Tibial artery (tissue), 4 donors: Measurements from ENCODE around the gene NOL9.

Source experiments
- DNase-seq, 2 donors: peaks; one replicate each; pipeline ENCODE4 v3.0.0-alpha.2; 2019
- H3K27ac ChIP-seq, 2 donors: fragments of 200-600 bp; sonication (generic) in 1 of 2; 1 replicate in 1 of 2; 2 replicates in 1 of 2; pipeline ENCODE4 v1.5.1; 2018 to 2019; ENCODE audit warnings: mild to moderate bottlenecking in 1 of 2
- H3K27me3 ChIP-seq, 2 donors: fragments of 200-600 bp; sonication (generic) in 1 of 2; one replicate each; pipeline versions ENCODE4 v1.5.1 to v1.6.0; 2016 to 2019
- H3K36me3 ChIP-seq, 3 donors: fragments of 200-600 bp; sonication (generic) in 2 of 3; one replicate each; pipeline ENCODE4 v1.5.1; 2016 to 2019; ENCODE audit warnings: mild to moderate bottlenecking in 2 of 3
- H3K4me1 ChIP-seq, 4 donors: fragments of 200-600 bp; sonication (generic) in 2 of 4; 1 replicate in 3 of 4; 2 replicates in 1 of 4; pipeline ENCODE4 v1.5.1; 2016 to 2019
- H3K4me3 ChIP-seq, 2 donors: fragments of 200-600 bp; sonication (generic) in 1 of 2; 1 replicate in 1 of 2; 2 replicates in 1 of 2; pipeline ENCODE4 v1.5.1; 2018 to 2019; ENCODE audit warnings: mild to moderate bottlenecking in 2 of 2
- H3K9me3 ChIP-seq, 3 donors: fragments of 200-600 bp; sonication (generic) in 1 of 3; one replicate each; pipeline ENCODE4 v1.5.1; 2016 to 2019
- intact Hi-C: fragments of 100-400 bp; cut with DNase I; formaldehyde crosslinking; loops from one replicate; pipeline ENCODE4 v1.15.0; 2023; ENCODE audit warnings: low total_unique reads
- TF ChIP-seq, protein P1 (sequence below), 2 experiments: fragments of 200-600 bp in 1 of 2; fragments of 450-650 bp in 1 of 2; IDR thresholded peaks; one replicate each; pipeline ENCODE4 v1.5.1; 2017 to 2019; ENCODE audit warnings: antibody characterized with exemption in 2 of 2, mild to moderate bottlenecking in 1 of 2, moderate library complexity in 1 of 2

Gene NOL9

DNA sequence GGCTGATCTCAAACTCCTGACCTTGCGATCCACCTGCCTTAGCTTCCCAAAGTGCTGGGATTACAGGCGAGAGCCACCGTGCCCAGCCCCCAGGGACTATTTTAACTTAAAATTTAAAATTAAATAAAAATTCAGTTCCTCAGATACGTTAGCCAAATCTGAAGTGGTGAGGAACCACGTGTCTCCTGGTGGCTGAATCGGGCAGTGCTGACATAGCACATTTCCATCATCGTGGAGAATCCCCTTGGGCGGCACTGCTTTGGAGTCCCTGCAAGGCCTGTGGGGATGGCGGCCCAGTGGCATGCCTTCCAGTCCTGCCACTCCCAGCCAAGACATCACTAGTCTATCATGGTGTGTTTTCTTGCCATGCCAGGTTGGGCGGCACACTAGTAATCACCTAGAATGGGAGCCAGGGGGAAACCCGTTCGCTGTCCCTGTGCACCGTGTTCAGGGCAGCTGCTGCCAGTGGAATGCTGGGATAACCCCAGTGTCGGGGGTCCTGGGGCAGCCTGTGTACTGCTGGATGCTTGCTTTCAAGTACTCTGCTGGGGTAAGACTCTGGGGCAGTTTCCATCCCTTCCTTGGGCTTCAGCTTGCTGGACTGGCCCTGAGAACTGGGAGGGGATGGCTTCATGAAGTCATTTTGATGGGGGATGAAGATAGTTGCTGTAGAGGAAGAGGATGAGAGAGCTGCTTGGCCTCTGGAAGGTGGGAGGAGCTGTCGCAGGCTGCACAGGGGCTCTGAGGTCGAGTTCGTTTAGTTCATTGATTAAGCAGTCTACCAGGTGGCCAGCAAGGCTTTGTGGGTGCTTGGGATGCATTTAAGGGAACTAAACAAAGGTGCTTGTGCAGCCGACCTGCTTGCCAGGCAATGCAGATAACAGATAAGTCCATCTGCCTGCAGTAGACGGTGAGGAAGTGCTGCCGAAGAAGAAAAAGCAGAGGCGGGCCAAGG, 30.1 kb upstream of the NOL9 start:
- H3K4me1 ChIP-seq = peaks cover 4 to 72% (median 63%) of the 10 kb centered on the region in 4 donors
- TF ChIP-seq, protein P1, sequence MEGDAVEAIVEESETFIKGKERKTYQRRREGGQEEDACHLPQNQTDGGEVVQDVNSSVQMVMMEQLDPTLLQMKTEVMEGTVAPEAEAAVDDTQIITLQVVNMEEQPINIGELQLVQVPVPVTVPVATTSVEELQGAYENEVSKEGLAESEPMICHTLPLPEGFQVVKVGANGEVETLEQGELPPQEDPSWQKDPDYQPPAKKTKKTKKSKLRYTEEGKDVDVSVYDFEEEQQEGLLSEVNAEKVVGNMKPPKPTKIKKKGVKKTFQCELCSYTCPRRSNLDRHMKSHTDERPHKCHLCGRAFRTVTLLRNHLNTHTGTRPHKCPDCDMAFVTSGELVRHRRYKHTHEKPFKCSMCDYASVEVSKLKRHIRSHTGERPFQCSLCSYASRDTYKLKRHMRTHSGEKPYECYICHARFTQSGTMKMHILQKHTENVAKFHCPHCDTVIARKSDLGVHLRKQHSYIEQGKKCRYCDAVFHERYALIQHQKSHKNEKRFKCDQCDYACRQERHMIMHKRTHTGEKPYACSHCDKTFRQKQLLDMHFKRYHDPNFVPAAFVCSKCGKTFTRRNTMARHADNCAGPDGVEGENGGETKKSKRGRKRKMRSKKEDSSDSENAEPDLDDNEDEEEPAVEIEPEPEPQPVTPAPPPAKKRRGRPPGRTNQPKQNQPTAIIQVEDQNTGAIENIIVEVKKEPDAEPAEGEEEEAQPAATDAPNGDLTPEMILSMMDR (IDR thresholded peaks at IDR 0.05) = peak; percentile 8 to 20
- peaks cover 16 to 36% (median 23%) of the 10 kb centered on the region in 3 donors for H3K36me3 ChIP-seq
- no peaks in the 10 kb centered on the region for H3K9me3 ChIP-seq
- DNase-seq = no peak
- intact Hi-C loops = loop anchor here (10.0 kb wide), 1 partner anchor 50 kb away; no protein-coding TSS in a partner anchor
- H3K27me3 ChIP-seq = no peaks in the 10 kb centered on the region
- no peak overlapping the region for H3K4me3 ChIP-seq
- no peak overlapping the region for H3K27ac ChIP-seq

DNA sequence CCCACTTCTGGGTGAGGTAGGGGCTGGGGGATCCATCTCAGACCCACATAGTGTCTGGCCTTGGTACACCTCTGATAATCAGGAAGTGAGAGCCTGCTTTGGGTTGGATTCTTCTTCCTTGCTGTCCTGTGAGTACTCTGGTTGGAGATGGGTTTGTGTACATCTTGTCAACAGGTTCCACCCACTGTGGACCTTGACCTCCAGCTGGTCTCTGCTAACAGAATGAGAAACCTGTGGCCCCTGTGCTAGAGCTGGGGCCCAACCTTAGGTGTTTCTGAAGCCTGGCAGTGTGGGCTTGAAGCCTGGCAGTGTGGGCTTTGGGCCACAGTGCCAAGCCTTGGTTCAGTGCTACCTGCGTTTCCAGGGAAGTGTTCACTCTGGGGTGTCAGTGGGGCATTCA, 28.1 kb upstream of the NOL9 start:
- Histone ChIP-seq H3K27ac (no peak overlapping the region), H3K27me3 (no peaks in the 10 kb centered on the region), H3K36me3 (peaks cover 0 to 15% (median 3%) of the 10 kb centered on the region in 3 donors), H3K4me3 (no peak overlapping the region), H3K9me3 (no peaks in the 10 kb centered on the region), H3K4me1 (peaks cover 8 to 61% (median 50%) of the 10 kb centered on the region in 4 donors)
- no peak for DNase-seq
- intact Hi-C loops = loop anchor here (10.0 kb wide), 1 partner anchor 52 kb away; no protein-coding TSS in a partner anchor
- TF ChIP-seq, protein P1 (IDR thresholded peaks at IDR 0.05) = no peak

GRCh38 chr1:6581561-6582305, 27.4 kb upstream of the NOL9 start:
- Histone ChIP-seq H3K27ac (peak overlapping the region; percentile 95 to 96), H3K4me1 (peaks cover 8 to 55% (median 43%) of the 10 kb centered on the region in 4 donors), H3K9me3 (no peaks in the 10 kb centered on the region), H3K4me3 (no peak overlapping the region), H3K27me3 (no peaks in the 10 kb centered on the region), H3K36me3 (peaks cover 0 to 13% (median 0%) of the 10 kb centered on the region in 3 donors)
- no peak for DNase-seq
- intact Hi-C loops = loop anchor here (10.0 kb wide), 1 partner anchor 53 kb away; no protein-coding TSS in a partner anchor
- TF ChIP-seq, protein P1 (IDR thresholded peaks at IDR 0.05) = no peak

DNA sequence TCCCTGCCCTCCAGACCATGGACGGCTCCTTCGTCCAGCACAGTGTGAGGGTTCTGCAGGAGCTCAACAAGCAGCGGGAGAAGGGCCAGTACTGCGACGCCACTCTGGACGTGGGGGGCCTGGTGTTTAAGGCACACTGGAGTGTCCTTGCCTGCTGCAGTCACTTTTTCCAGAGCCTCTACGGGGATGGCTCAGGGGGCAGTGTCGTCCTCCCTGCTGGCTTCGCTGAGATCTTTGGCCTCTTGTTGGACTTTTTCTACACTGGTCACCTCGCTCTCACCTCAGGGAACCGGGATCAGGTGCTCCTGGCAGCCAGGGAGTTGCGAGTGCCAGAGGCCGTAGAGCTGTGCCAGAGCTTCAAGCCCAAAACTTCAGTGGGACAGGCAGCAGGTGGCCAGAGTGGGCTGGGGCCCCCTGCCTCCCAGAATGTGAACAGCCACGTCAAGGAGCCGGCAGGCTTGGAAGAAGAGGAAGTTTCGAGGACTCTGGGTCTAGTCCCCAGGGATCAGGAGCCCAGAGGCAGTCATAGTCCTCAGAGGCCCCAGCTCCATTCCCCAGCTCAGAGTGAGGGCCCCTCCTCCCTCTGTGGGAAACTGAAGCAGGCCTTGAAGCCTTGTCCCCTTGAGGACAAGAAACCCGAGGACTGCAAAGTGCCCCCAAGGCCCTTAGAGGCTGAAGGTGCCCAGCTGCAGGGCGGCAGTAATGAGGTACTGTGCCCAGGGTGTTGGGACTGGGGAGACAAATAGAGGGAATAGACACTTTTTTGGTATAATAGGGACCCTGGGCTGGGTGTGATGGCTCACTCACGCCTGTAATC, 26.5 kb upstream of the NOL9 start:
- Histone ChIP-seq H3K27me3 (no peaks in the 10 kb centered on the region), H3K27ac (peak overlapping the region; percentile 95 to 96), H3K36me3 (peaks cover 0 to 6% (median 0%) of the 10 kb centered on the region in 3 donors), H3K4me1 (peaks cover 8 to 46% (median 36%) of the 10 kb centered on the region in 4 donors), H3K4me3 (peak overlapping the region; percentile 88 to 91), H3K9me3 (no peaks in the 10 kb centered on the region)
- TF ChIP-seq, protein P1 (IDR thresholded peaks at IDR 0.05) = no peak
- peak in 1 of 2 donors; percentile 75 for DNase-seq
- intact Hi-C loops = loop anchor here (10.0 kb wide), 1 partner anchor 54 kb away; no protein-coding TSS in a partner anchor
